SK-N-SH treated with all-trans-retinoic acid at 6 μM for 48 hours (cell line): ENCODE measurements around the gene TPGS1.

ENCODE experiments used
- ATAC-seq: fragments of 200-7000 bp; cut with Tn5 transposase; 3 replicates; pipeline ENCODE4 v1.9.1; 2020; ENCODE audit warnings: mild to moderate bottlenecking, moderate library complexity
- ARNTL ChIP-seq: fragments of 450-650 bp; formaldehyde crosslinking; IDR thresholded peaks from 2 replicates; pipeline ENCODE4 v1.5.0; 2020; ENCODE audit warnings: low read depth, mild to moderate bottlenecking, moderate library complexity, borderline replicate concordance
- BACH2 ChIP-seq: fragments of 250-450 bp; sonication (Bioruptor Pico); IDR thresholded peaks from 2 replicates; pipeline ENCODE4 v1.9.0; 2021; ENCODE audit warnings: mild to moderate bottlenecking, borderline replicate concordance
- CSDC2 ChIP-seq: fragments of 250-450 bp; sonication (Bioruptor Pico); IDR thresholded peaks from 2 replicates; pipeline ENCODE4 v1.5.0; 2020; ENCODE audit warnings: mild to moderate bottlenecking, moderate library complexity
- CSRNP3 ChIP-seq: fragments of 250-450 bp; sonication (Bioruptor Pico); IDR thresholded peaks from 2 replicates; pipeline ENCODE4 v1.5.1; 2021; ENCODE audit warnings: mild to moderate bottlenecking, moderate library complexity
- ESRRG ChIP-seq: fragments of 250-450 bp; sonication (Bioruptor Pico); IDR thresholded peaks from 2 replicates; pipeline ENCODE4 v1.6.1; 2021; ENCODE audit warnings: mild to moderate bottlenecking
- GLIS3 ChIP-seq: fragments of 250-450 bp; sonication (Bioruptor Pico); IDR thresholded peaks from 2 replicates; pipeline ENCODE4 v1.5.0; 2020; ENCODE audit warnings: mild to moderate bottlenecking, moderate library complexity
- ISL1 ChIP-seq: fragments of 250-450 bp; sonication (Bioruptor Pico); IDR thresholded peaks from 2 replicates; pipeline ENCODE4 v2.1.2; 2022; ENCODE audit warnings: mild to moderate bottlenecking, moderate library complexity
- PPARA ChIP-seq: fragments of 250-450 bp; sonication (Bioruptor Pico); IDR thresholded peaks from 2 replicates; pipeline ENCODE4 v1.5.0; 2020; ENCODE audit warnings: mild to moderate bottlenecking, borderline replicate concordance
- RARB ChIP-seq: fragments of 250-450 bp; sonication (Bioruptor Pico); IDR thresholded peaks from 2 replicates; pipeline ENCODE4 v1.8.0; 2021; ENCODE audit warnings: mild to moderate bottlenecking, moderate library complexity
- SNAI2 ChIP-seq: fragments of 250-450 bp; sonication (Bioruptor Pico); IDR thresholded peaks from 2 replicates; pipeline ENCODE4 v1.5.0; 2020; ENCODE audit warnings: mild to moderate bottlenecking, moderate library complexity
- TOX ChIP-seq: fragments of 250-450 bp; sonication (Bioruptor Pico); IDR thresholded peaks from 2 replicates; pipeline ENCODE4 v1.8.0; 2021; ENCODE audit warnings: mild to moderate bottlenecking, moderate library complexity, borderline replicate concordance
- ZC3H10 ChIP-seq: fragments of 250-450 bp; sonication (Bioruptor Pico); IDR thresholded peaks from 2 replicates; pipeline ENCODE4 v1.5.1; 2021; ENCODE audit warnings: mild to moderate bottlenecking, moderate library complexity
- ZFP3 ChIP-seq: fragments of 250-450 bp; sonication (Bioruptor Pico); IDR thresholded peaks from 2 replicates; pipeline ENCODE4 v1.5.0; 2020; ENCODE audit warnings: mild to moderate bottlenecking, moderate library complexity
- ZFP30 ChIP-seq: fragments of 450-650 bp; formaldehyde crosslinking; IDR thresholded peaks from 2 replicates; pipeline ENCODE4 v1.5.0; 2022; ENCODE audit warnings: mild to moderate bottlenecking, moderate library complexity
- ZNF70 ChIP-seq: fragments of 450-650 bp; formaldehyde crosslinking; IDR thresholded peaks from 2 replicates; pipeline ENCODE4 v1.5.0; 2020; ENCODE audit warnings: mild to moderate bottlenecking, moderate library complexity
- TF ChIP-seq, protein P1 (sequence below): fragments of 250-450 bp; sonication (Bioruptor Pico); IDR thresholded peaks from 2 replicates; pipeline ENCODE4 v1.8.0; 2021; ENCODE audit warnings: low read depth, mild to moderate bottlenecking, moderate library complexity, borderline replicate concordance
- TF ChIP-seq, protein P2 (sequence below): fragments of 250-450 bp; sonication (Bioruptor Pico); IDR thresholded peaks from 2 replicates; pipeline ENCODE4 v1.5.1; 2020; ENCODE audit warnings: low read depth, mild to moderate bottlenecking, moderate library complexity
- TF ChIP-seq, protein P3 (sequence below): fragments of 250-450 bp; sonication (Bioruptor Pico); IDR thresholded peaks from 2 replicates; pipeline ENCODE4 v1.8.0; 2020; ENCODE audit warnings: mild to moderate bottlenecking, moderate library complexity, borderline replicate concordance

The TPGS1 gene

GRCh38 chr19:524062-524674, 16.9 kb downstream of the TPGS1 start (continued):
- TF ChIP-seq, protein P1, sequence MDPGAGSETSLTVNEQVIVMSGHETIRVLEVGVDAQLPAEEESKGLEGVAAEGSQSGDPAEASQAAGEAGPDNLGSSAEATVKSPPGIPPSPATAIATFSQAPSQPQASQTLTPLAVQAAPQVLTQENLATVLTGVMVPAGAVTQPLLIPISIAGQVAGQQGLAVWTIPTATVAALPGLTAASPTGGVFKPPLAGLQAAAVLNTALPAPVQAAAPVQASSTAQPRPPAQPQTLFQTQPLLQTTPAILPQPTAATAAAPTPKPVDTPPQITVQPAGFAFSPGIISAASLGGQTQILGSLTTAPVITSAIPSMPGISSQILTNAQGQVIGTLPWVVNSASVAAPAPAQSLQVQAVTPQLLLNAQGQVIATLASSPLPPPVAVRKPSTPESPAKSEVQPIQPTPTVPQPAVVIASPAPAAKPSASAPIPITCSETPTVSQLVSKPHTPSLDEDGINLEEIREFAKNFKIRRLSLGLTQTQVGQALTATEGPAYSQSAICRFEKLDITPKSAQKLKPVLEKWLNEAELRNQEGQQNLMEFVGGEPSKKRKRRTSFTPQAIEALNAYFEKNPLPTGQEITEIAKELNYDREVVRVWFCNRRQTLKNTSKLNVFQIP (CRISPR knock-in tag): no peak
- TF ChIP-seq ARNTL (CRISPR knock-in tag) (no peak), ESRRG (CRISPR knock-in tag) (no peak), RARB (no peak), SNAI2 (no peak)
- TF ChIP-seq, protein P2, sequence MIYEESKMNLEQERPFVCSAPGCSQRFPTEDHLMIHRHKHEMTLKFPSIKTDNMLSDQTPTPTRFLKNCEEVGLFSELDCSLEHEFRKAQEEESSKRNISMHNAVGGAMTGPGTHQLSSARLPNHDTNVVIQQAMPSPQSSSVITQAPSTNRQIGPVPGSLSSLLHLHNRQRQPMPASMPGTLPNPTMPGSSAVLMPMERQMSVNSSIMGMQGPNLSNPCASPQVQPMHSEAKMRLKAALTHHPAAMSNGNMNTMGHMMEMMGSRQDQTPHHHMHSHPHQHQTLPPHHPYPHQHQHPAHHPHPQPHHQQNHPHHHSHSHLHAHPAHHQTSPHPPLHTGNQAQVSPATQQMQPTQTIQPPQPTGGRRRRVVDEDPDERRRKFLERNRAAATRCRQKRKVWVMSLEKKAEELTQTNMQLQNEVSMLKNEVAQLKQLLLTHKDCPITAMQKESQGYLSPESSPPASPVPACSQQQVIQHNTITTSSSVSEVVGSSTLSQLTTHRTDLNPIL (CRISPR knock-in tag): no peak

GRCh38 chr19:525029-525428, 17.7 kb downstream of the TPGS1 start:
- TF ChIP-seq PPARA (no peak), ISL1 (CRISPR knock-in tag) (no peak), GLIS3 (CRISPR knock-in tag) (no peak)
- no peak; the same call in 1 of the 3 replicates for ATAC-seq

DNA sequence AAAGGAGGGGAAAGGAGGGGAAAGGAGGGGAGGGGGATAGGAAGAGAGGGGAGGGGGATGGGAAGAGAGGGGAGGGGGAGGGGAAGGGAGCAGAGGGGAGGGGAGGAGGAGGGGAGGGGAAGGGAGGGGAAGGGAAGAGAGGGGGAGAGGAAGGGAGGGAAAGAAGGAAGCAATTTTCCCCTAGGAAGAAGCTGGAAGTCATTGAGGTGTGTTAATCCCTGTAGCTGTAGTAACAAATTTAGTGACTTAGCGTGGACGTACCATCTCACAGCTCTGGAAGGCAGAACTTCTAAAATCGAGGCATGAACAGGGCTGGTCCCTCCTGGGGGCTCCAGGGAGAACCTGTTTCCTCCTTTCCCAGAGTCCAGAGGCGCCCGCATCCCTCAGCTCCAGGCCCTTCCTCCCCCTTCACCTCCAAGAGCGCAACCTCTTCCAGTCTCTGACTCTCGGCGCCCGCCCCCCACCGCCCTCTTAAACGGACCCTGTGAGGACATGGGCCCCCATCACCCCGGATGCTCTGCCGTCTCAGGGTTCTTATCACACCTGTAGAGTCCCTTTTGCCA, 18.6 kb downstream of the TPGS1 start:
- no peak for ATAC-seq
- TF ChIP-seq CSRNP3 (CRISPR knock-in tag): no peak
- no peak for TF ChIP-seq PPARA
- TF ChIP-seq CSDC2 (CRISPR knock-in tag): no peak
- TF ChIP-seq ARNTL (CRISPR knock-in tag): no peak
- no peak for TF ChIP-seq ZFP3 (CRISPR knock-in tag)
- TF ChIP-seq GLIS3 (CRISPR knock-in tag): no peak
- TF ChIP-seq TOX (CRISPR knock-in tag): no peak
- TF ChIP-seq ZC3H10 (CRISPR knock-in tag): no peak

DNA sequence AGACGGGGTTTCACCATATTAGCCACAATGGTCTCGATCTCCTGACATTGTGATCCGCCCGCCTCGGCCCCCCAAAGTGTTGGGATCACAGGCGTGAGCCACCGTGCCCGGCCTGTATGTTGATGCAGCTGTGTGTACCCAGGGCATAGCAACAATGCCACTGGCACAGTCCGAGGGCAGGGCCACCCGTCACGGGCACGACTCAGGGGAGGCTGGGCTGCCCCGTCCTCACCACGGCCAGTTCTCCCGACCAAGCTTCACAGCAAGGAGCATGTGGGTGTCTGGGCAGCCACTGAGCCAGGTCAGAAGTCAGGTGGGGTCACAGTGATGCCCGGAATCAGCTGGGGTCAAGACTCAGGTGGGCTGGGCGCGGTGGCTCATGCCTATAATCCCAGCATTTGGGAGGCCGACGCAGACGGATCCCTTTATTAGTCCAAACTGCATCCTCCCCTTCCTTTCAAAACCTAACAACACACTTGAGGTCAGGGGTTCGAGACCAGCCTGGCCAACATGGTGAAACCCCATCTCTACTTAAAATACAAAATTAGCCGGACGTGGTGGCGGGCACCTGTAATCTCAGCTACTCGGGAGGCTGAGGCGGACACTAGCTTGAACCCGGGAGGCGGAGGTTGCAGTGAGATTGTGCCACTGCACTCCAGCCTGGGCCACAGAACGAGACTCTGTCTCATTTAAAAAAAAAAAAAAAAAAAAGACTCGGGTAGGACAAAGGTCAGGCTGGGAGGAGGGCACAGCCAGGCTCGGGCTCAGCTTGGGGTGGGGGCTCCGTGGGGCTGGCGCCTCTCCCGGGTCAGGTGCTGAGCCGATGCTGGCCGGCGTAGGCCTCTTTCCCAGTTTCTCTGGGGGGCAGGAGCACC, 23.1 kb downstream of the TPGS1 start:
- no peak for TF ChIP-seq ZNF70 (CRISPR knock-in tag)
- no peak for TF ChIP-seq ESRRG (CRISPR knock-in tag)
- TF ChIP-seq, protein P3, sequence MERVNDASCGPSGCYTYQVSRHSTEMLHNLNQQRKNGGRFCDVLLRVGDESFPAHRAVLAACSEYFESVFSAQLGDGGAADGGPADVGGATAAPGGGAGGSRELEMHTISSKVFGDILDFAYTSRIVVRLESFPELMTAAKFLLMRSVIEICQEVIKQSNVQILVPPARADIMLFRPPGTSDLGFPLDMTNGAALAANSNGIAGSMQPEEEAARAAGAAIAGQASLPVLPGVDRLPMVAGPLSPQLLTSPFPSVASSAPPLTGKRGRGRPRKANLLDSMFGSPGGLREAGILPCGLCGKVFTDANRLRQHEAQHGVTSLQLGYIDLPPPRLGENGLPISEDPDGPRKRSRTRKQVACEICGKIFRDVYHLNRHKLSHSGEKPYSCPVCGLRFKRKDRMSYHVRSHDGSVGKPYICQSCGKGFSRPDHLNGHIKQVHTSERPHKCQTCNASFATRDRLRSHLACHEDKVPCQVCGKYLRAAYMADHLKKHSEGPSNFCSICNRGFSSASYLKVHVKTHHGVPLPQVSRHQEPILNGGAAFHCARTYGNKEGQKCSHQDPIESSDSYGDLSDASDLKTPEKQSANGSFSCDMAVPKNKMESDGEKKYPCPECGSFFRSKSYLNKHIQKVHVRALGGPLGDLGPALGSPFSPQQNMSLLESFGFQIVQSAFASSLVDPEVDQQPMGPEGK: no peak
- TF ChIP-seq RARB: no peak
- no peak for TF ChIP-seq SNAI2
- no peak for TF ChIP-seq CSDC2 (CRISPR knock-in tag)
- no peak for TF ChIP-seq ZFP30 (CRISPR knock-in tag)
- TF ChIP-seq ZC3H10 (CRISPR knock-in tag): no peak
- no peak for TF ChIP-seq CSRNP3 (CRISPR knock-in tag)
- TF ChIP-seq BACH2 (CRISPR knock-in tag): no peak
- no peak for TF ChIP-seq GLIS3 (CRISPR knock-in tag)
- TF ChIP-seq, protein P1 (CRISPR knock-in tag): no peak
- no peak for ATAC-seq
